Measurements from ENCODE around the gene RDH13.

- no peak for TF ChIP-seq CTCF (IDR thresholded peaks at IDR 0.05; ENCODE audit: low read depth, low read length, poor library complexity, severe bottlenecking)
- no peak for TF ChIP-seq EZH2phosphoT487 (IDR thresholded peaks at IDR 0.05; ENCODE audit: borderline replicate concordance, low read length)
These were observed 44.3 kb downstream of the RDH13 start for GRCh38 chr19:55018633-55019032.
